Suppressor macrophage treated with lipopolysaccharide for 1 hour (primary cell): ENCODE measurements around the gene C12orf60.
A peak's percentile ranks its signal among the peaks of the same experiment; 100 is the strongest.

Experiments
- DNase-seq, 3 donors: peaks; one replicate each; pipeline ENCODE4 v3.0.0-alpha.2; 2020 to 2022

C12orf60 gene

GRCh38 chr12:14839262-14839661 is 35.8 kb downstream of the C12orf60 start:
- no peak for DNase-seq

GRCh38 chr12:14840616-14841015 is 37.1 kb downstream of the C12orf60 start:
- no peak for DNase-seq

GRCh38 chr12:14841761-14842160 is 38.3 kb downstream of the C12orf60 start:
- DNase-seq, result no peak

GRCh38 chr12:14842315-14842714 is 38.8 kb downstream of the C12orf60 start:
- no peak for DNase-seq

GRCh38 chr12:14843425-14843887 is 40.0 kb downstream of the C12orf60 start, which contains the start of gene ART4:
TSS of gene ART4 (minus strand) at chr12:14843526. CDS start at chr12:14843113, 413 bp downstream.
- no peak for DNase-seq

GRCh38 chr12:14844401-14844800 is 40.9 kb downstream of the C12orf60 start:
- DNase-seq, result no peak

GRCh38 chr12:14845350-14845750 is 41.9 kb downstream of the C12orf60 start:
- DNase-seq, result peak; percentile 60 to 82 (median 71)

GRCh38 chr12:14846042-14846587 is 42.6 kb downstream of the C12orf60 start:
- DNase-seq, result peak; percentile 45 to 68 (median 66)

- no peak for DNase-seq
These were observed 43.6 kb downstream of the C12orf60 start for GRCh38 chr12:14846876-14847580.

- DNase-seq, result no peak
These were observed 46.2 kb downstream of the C12orf60 start for GRCh38 chr12:14849661-14850060.

GRCh38 chr12:14850929-14851663 is 47.6 kb downstream of the C12orf60 start:
- no peak for DNase-seq

GRCh38 chr12:14852880-14853279 is 49.4 kb downstream of the C12orf60 start:
- no peak for DNase-seq

- DNase-seq, result no peak
These were observed 50.5 kb downstream of the C12orf60 start for GRCh38 chr12:14853961-14854360.

- DNase-seq, result no peak
These were observed 51.2 kb downstream of the C12orf60 start for GRCh38 chr12:14854586-14855183.

GRCh38 chr12:14858513-14858912 is 55.0 kb downstream of the C12orf60 start:
- no peak for DNase-seq

- DNase-seq, result no peak
These were observed 57.0 kb downstream of the C12orf60 start for GRCh38 chr12:14860490-14860889.

GRCh38 chr12:14868916-14869506 is 65.5 kb downstream of the C12orf60 start:
- DNase-seq, result no peak

GRCh38 chr12:14871247-14871646 is 67.8 kb downstream of the C12orf60 start:
- no peak for DNase-seq

GRCh38 chr12:14871886-14872285 is 68.4 kb downstream of the C12orf60 start:
- DNase-seq, result no peak

- peak; percentile 6 to 25 (median 21) for DNase-seq
These were observed 70.1 kb downstream of the C12orf60 start for GRCh38 chr12:14873440-14874185.
